Tibial nerve (tissue), 3 donors: ENCODE measurements around the gene TTC39B.

ENCODE experiments used
- CTCF ChIP-seq, 5 experiments: fragments of 200-600 bp in 3 of 5; fragments of 450-650 bp in 2 of 5; sonication (generic) in 3 of 5; IDR thresholded peaks; one replicate each; pipeline ENCODE4 v1.5.1; 2016 to 2019; ENCODE audit warnings: antibody characterized with exemption in 5 of 5, mild to moderate bottlenecking in 3 of 5, moderate library complexity in 2 of 5
- POLR2A ChIP-seq, 2 donors: fragments of 450-650 bp; IDR thresholded peaks; one replicate each; pipeline ENCODE4 v1.6.1; 2017; ENCODE audit warnings: antibody characterized with exemption in 2 of 2, mild to moderate bottlenecking in 2 of 2, moderate library complexity in 2 of 2

- TF ChIP-seq POLR2A (IDR thresholded peaks at IDR 0.05) = no peak
- no peak for TF ChIP-seq CTCF (IDR thresholded peaks at IDR 0.05)
Observed at GRCh38 chr9:15158064-15158463, 149.0 kb downstream of the TTC39B start.
